Lung (tissue), 12 donors: ENCODE measurements around the gene EI24. TPM values are rescaled to one million over a fixed set of nuclear protein-coding genes. Genes with fewer than 3 reads are reported as not detected.

Experiments
- ATAC-seq: fragments of 200-7000 bp; cut with Tn5 transposase; one replicate; pipeline ENCODE4 v1.9.1; 2020; ENCODE audit warnings: moderate number of reproducible peaks; ENCODE audit not compliant: insufficient read depth, low FRiP score
- DNase-seq, 3 donors: peaks; one replicate each; pipeline ENCODE4 v3.0.0-alpha.2; 2013 to 2017
- H3K27ac ChIP-seq, 2 donors: one replicate each; pipeline ENCODE4 v1.5.1; 2013; ENCODE audit warnings: mild to moderate bottlenecking in 2 of 2, moderate library complexity in 2 of 2, control low read depth in 1 of 2, inconsistent platforms in 1 of 2, low read depth in 1 of 2, low read length in 1 of 2
- H3K27me3 ChIP-seq, 3 donors: one replicate each; pipeline ENCODE4 v1.5.1; 2013; ENCODE audit warnings: low read length in 2 of 3; ENCODE audit not compliant: control insufficient read depth in 3 of 3, insufficient read depth in 3 of 3
- H3K36me3 ChIP-seq, 4 donors: one replicate each; pipeline ENCODE4 v1.5.1; 2013; ENCODE audit warnings: low read length in 4 of 4, mild to moderate bottlenecking in 1 of 4, moderate library complexity in 1 of 4; ENCODE audit not compliant: control insufficient read depth in 4 of 4, insufficient read depth in 4 of 4
- H3K4me1 ChIP-seq, 5 donors: one replicate each; pipeline ENCODE4 v1.5.1; 2013; ENCODE audit warnings: low read length in 5 of 5, mild to moderate bottlenecking in 2 of 5, moderate library complexity in 1 of 5; ENCODE audit not compliant: control insufficient read depth in 5 of 5, insufficient read depth in 5 of 5
- H3K4me3 ChIP-seq: one replicate; pipeline ENCODE4 v1.5.1; 2013; ENCODE audit warnings: mild to moderate bottlenecking, control low read depth, moderate library complexity
- H3K9ac ChIP-seq, 2 donors: one replicate each; pipeline ENCODE4 v1.5.1; 2013; ENCODE audit warnings: low read length in 2 of 2, control low read depth in 1 of 2; ENCODE audit not compliant: insufficient read depth in 1 of 2
- H3K9me3 ChIP-seq, 4 donors: one replicate each; pipeline ENCODE4 v1.5.1; 2013; ENCODE audit warnings: low read length in 3 of 4, mild to moderate bottlenecking in 1 of 4, moderate library complexity in 1 of 4; ENCODE audit not compliant: control insufficient read depth in 4 of 4, insufficient read depth in 3 of 4
- WGBS, 2 donors: extraction: QIAGEN DNeasy Blood & Tissue Kit; methylation state at CpG; one replicate each; pipeline ENCODE4 v1.1.7; 2013; 5-methylcytosine and 5-hydroxymethylcytosine counted together
- polyA plus RNA-seq, 2 donors: library from polyadenylated mRNA; stranded (reverse); fragments of 200-250 nt; gene quantifications; one replicate each; pipeline ENCODE4 v1.2.1, GENCODE V29; 2013
- total RNA-seq, 2 donors: library from RNA; depleted of rRNA in 1 of 2; stranded (reverse); fragments of >200 nt in 1 of 2; gene quantifications; one replicate each; pipeline ENCODE4 v1.2.1, GENCODE V29; 2014 to 2021
- TF ChIP-seq, protein P1 (sequence below): IDR thresholded peaks from 2 replicates; pipeline ENCODE4 v1.5.1; 2012; ENCODE audit warnings: mild to moderate bottlenecking; ENCODE audit errors: control extremely low read depth, extremely low read depth
- donor health status: control.
- donor health status: control.
- donor health status: Bipolar disorder and iron deficiency.
- donor health status: healthy.
- donor health status: DM: yes; HTN: yes; CAD: no.

The EI24 gene
- total and polyA plus RNA-seq, 4 donors: 36.7 to 84.8 (median 67.3) TPM

DNA sequence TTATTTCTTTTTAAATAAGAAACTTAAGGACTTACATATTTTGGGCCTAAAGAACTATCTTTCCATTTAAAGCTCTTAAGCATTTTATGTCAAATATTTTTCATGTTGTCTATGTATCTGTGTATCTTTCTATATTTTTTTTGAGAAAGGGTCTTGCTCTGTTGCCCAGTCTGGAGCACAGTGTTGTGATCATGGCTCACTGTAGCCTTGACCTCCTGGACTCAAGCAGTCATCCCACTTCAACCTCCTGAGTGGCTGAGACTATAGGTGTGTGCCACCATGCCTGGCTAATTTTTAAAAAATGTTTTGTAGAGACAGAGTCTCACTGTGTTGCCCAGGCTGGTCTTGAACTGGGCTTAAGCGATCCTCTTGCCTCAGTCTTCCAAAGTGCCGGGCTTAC lies 31.4 kb downstream of the EI24 start:
- no peaks in the 10 kb centered on the region for H3K4me1 ChIP-seq
- H3K9me3 ChIP-seq: no peaks in the 10 kb centered on the region
- H3K27me3 ChIP-seq: no peaks in the 10 kb centered on the region
- no peak overlapping the region for H3K27ac ChIP-seq
- 98% methylated on average over 2 of the region's 2 CpGs for WGBS, 2 donors
- TF ChIP-seq, protein P1, sequence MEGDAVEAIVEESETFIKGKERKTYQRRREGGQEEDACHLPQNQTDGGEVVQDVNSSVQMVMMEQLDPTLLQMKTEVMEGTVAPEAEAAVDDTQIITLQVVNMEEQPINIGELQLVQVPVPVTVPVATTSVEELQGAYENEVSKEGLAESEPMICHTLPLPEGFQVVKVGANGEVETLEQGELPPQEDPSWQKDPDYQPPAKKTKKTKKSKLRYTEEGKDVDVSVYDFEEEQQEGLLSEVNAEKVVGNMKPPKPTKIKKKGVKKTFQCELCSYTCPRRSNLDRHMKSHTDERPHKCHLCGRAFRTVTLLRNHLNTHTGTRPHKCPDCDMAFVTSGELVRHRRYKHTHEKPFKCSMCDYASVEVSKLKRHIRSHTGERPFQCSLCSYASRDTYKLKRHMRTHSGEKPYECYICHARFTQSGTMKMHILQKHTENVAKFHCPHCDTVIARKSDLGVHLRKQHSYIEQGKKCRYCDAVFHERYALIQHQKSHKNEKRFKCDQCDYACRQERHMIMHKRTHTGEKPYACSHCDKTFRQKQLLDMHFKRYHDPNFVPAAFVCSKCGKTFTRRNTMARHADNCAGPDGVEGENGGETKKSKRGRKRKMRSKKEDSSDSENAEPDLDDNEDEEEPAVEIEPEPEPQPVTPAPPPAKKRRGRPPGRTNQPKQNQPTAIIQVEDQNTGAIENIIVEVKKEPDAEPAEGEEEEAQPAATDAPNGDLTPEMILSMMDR: no peak
- ATAC-seq: no peak
- no peak overlapping the region for H3K4me3 ChIP-seq
- peaks cover 27 to 49% (median 37%) of the 10 kb centered on the region in 4 donors for H3K36me3 ChIP-seq
- no peak for DNase-seq
- no peak overlapping the region for H3K9ac ChIP-seq

DNA sequence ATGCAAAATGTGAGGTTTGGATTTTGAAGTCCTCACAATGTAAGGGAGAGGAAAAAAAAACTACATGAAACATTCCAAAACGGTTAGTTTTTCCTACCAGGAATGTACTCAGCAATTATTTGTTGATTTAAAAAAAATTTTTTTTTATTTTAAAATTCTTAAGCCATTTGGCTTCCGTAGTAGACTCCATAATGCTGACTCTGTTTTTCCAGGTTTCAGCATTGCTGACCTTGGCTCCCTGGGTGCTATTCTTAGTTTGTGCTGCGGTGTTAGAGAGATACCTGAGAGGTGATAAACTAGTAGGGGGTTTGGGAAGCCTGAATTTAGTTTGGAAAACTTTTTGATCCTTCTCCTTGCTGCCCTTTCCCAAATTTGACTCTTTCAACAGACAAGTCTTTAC lies 33.9 kb downstream of the EI24 start:
- no peak for DNase-seq
- Histone ChIP-seq H3K4me1 (no peaks in the 10 kb centered on the region), H3K27ac (no peak overlapping the region), H3K4me3 (no peak overlapping the region), H3K27me3 (no peaks in the 10 kb centered on the region), H3K9me3 (no peaks in the 10 kb centered on the region), H3K9ac (no peak overlapping the region), H3K36me3 (peaks cover 39 to 62% (median 49%) of the 10 kb centered on the region in 4 donors)
- ATAC-seq: no peak
- TF ChIP-seq, protein P1: no peak
- 88 to 93% methylated on average over 3 of the region's 3 CpGs for WGBS, 2 donors

DNA sequence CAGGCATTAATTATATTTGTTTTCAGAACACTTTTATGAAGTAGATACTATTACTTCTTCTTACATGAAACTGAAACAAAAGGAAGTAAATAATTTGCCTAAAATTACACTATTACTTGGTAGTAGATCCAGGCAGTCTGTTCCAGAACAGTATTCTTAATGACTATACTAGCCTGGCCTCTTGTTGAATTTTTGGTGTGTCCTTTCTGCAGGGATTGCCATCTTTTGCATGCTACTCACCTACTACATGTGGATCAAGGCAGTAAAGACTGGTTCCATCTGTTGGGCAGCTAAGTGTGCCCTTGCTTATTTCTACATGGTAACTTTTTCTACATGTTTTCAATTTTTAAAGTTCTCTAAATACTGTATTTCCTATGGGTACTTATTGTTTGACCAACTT lies 36.1 kb downstream of the EI24 start:
- TF ChIP-seq, protein P1: no peak
- Histone ChIP-seq H3K4me1 (no peaks in the 10 kb centered on the region), H3K27me3 (no peaks in the 10 kb centered on the region), H3K36me3 (peaks cover 36 to 69% (median 58%) of the 10 kb centered on the region in 4 donors), H3K9me3 (no peaks in the 10 kb centered on the region), H3K4me3 (no peak overlapping the region), H3K27ac (no peak overlapping the region), H3K9ac (no peak overlapping the region)
- DNase-seq: no peak
- no peak for ATAC-seq

DNA sequence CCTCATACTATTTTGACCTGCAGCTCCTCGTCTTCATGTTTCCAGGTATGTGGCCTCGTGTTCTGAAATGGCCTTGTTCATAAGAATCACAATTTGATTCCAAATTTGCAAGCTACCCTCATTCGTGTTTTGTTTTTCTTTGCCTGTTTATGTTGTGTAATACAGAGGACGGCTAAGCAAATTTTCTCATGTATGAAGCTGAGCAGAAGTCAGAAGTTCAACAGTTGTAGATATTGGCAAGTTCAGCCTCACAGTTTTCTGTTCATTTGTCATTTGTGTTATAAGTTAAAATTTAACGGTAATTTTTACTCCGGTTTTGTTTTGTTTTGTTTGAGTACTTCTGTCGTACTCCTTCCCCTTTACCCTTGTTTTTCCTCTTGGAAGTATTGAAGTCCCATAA lies 40.3 kb downstream of the EI24 start:
- TF ChIP-seq, protein P1: no peak

More for the DNA sequence above, 40.3 kb downstream of the EI24 start:
- H3K9ac ChIP-seq: no peak overlapping the region
- no peak for ATAC-seq
- H3K9me3 ChIP-seq: no peaks in the 10 kb centered on the region
- no peak overlapping the region for H3K4me3 ChIP-seq
- no peak for DNase-seq
- H3K36me3 ChIP-seq: peaks cover 41 to 71% (median 57%) of the 10 kb centered on the region in 4 donors
- 87 to 90% methylated on average over 7 of the region's 7 CpGs for WGBS, 2 donors
- no peaks in the 10 kb centered on the region for H3K4me1 ChIP-seq
- no peak overlapping the region for H3K27ac ChIP-seq
- H3K27me3 ChIP-seq: no peaks in the 10 kb centered on the region
